ENCODE data around the gene TMEM179. TPM values are rescaled to one million over a fixed set of nuclear protein-coding genes. Genes with fewer than 3 reads are reported as not detected.

The TMEM179 gene
- total and polyA plus RNA-seq, 9 donors = 0.19 to 0.30 (median 0.22) TPM; not detected in 6

DNA sequence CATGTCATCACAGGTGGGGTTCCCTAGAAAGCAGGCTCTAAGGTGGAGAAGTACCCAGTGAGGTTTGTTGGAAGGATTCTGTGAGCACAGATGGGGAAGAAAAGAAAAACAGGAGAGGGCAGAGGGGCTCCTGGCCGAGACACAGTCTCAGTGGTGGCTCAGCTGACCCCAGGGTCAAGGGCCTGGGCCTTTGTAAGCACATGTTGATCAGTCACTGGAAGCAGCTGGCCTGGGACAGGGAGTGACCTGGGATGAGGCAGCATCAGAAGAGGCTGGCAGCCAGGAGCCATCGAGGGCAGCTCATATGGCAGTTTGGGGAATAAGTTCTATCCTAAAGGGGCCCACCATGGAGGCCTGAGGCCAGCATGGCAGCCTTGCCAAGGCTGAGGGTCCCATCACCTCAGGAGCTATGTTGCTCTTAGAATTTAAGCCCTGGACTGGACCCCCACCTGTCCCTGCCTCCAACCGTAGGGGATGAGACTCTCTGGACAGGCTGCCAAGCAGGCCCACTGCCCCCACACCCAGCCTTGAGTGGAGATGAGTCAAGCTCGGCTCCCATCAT, 6.3 kb upstream of the TMEM179 start:
- H3K4me3 ChIP-seq = no peak overlapping the region
- intact Hi-C loops (cut with DNase I) = no loop called here
- TF ChIP-seq EP300 (IDR thresholded peaks at IDR 0.05) = no peak
- no peak for TF ChIP-seq CTCF (IDR thresholded peaks at IDR 0.05)
- no peak for TF ChIP-seq POLR2A (IDR thresholded peaks at IDR 0.05)
- 55 to 70% (median 56%) methylated on average over 4 of the region's 4 CpGs for WGBS, 3 donors
- no peak overlapping the region for H3K27ac ChIP-seq
- no peaks in the 10 kb centered on the region for H3K9me3 ChIP-seq
- no peaks in the 10 kb centered on the region for H3K27me3 ChIP-seq
- DNase-seq = no peak
- H3K36me3 ChIP-seq = no peaks in the 10 kb centered on the region
- H3K4me1 ChIP-seq (ENCODE audit: insufficient read depth) = no peaks in the 10 kb centered on the region

GRCh38 chr14:104609666-104610065, 5.1 kb upstream of the TMEM179 start:
- intact Hi-C loops (cut with DNase I) = no loop called here
- no peaks in the 10 kb centered on the region for H3K9me3 ChIP-seq
- WGBS, 3 donors = 76 to 83% (median 81%) methylated on average over 7 of the region's 7 CpGs
- TF ChIP-seq CTCF (IDR thresholded peaks at IDR 0.05) (no peak), EP300 (IDR thresholded peaks at IDR 0.05) (no peak)
- H3K4me3 ChIP-seq = no peak overlapping the region
- no peaks in the 10 kb centered on the region for H3K27me3 ChIP-seq
- no peaks in the 10 kb centered on the region for H3K4me1 ChIP-seq (ENCODE audit: insufficient read depth)
- DNase-seq = no peak
- no peak overlapping the region for H3K27ac ChIP-seq
- H3K36me3 ChIP-seq = no peaks in the 10 kb centered on the region

- peaks cover 7% of the 10 kb centered on the region for H3K4me1 ChIP-seq (ENCODE audit: insufficient read depth)
- no peaks in the 10 kb centered on the region for H3K27me3 ChIP-seq
- WGBS, 3 donors = 21 to 31% (median 26%) methylated on average over 26 to 32 of the region's 32 CpGs
- no peak for TF ChIP-seq EP300 (IDR thresholded peaks at IDR 0.05)
- no peak for TF ChIP-seq CTCF (IDR thresholded peaks at IDR 0.05)
- TF ChIP-seq POLR2A (IDR thresholded peaks at IDR 0.05) = no peak
- H3K9me3 ChIP-seq = no peaks in the 10 kb centered on the region
- H3K27ac ChIP-seq = no peak overlapping the region
- peak in 2 of 5 donors; percentile 9 to 30 for DNase-seq
- no peak overlapping the region for H3K4me3 ChIP-seq
- intact Hi-C loops (cut with DNase I) = no loop called here
- no peaks in the 10 kb centered on the region for H3K36me3 ChIP-seq
Observed at GRCh38 chr14:104603711-104604401, 716 bp downstream of the TMEM179 start.

GRCh38 chr14:104602933-104603325, 1.6 kb downstream of the TMEM179 start:
- Histone ChIP-seq H3K27ac (no peak overlapping the region), H3K4me1 (ENCODE audit: insufficient read depth) (peaks cover 7% of the 10 kb centered on the region), H3K27me3 (no peaks in the 10 kb centered on the region), H3K9me3 (no peaks in the 10 kb centered on the region), H3K36me3 (no peaks in the 10 kb centered on the region), H3K4me3 (no peak overlapping the region)
- intact Hi-C loops (cut with DNase I) = no loop called here
- TF ChIP-seq EP300 (IDR thresholded peaks at IDR 0.05) (no peak), POLR2A (IDR thresholded peaks at IDR 0.05) (no peak), CTCF (IDR thresholded peaks at IDR 0.05) (no peak)
- DNase-seq = peak in 1 of 5 donors; percentile 2
- 87 to 89% (median 87%) methylated on average over 7 of the region's 7 CpGs for WGBS, 3 donors

Data from ovary (tissue), 9 donors.